Cardiac septum (tissue), 1 donor: Measurements from ENCODE around the gene RHOT2. TPM values are rescaled to one million over a fixed set of nuclear protein-coding genes. Genes with fewer than 3 reads are reported as not detected.
"Not testable (repeated sequence)": the region's sequence is repeated elsewhere in the genome, so short reads cannot be mapped to it uniquely, and the experiment has no call there.

Source experiments
- DNase-seq: peaks from one replicate; pipeline ENCODE4 v3.0.0-alpha.2; 2020; ENCODE audit warnings: low spot score
- intact Hi-C: fragments of 100-400 bp; cut with DNase I; formaldehyde crosslinking; loops from one replicate; pipeline ENCODE4 v1.14.0; 2022
- total RNA-seq: library from RNA; stranded (reverse); fragmentation: NEBNext Ultra II Directional; extraction: Animal tissue kit (Norgen Biotek cat#: 25700); gene quantifications from one replicate; pipeline ENCODE4 v1.2.1, GENCODE V29; 2021
- donor health status: DM: no; HTN: no; CAD: no.

The RHOT2 gene
- total RNA-seq, 1 donor from 2014 or later, result 102 TPM

DNA sequence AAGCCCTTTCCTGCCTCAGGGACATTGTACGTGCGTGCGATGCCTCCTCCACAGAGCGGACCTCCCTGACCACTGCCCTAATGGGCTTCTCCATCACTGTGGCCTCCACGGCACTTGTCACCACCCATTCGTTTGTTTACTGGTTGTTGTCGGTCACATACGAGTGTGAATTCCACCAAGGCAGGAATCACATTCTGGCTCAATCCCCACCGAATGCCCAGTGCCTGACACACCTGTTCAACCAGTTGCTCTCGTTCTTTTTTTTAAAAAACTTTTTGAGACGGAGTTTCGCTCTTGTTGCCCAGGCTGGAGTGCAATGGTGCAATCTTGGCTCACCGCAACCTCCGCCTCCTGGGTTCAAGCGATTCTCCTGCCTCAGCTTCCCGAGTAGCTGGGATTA is 23.3 kb downstream of the RHOT2 start:
- DNase-seq, intact Hi-C loops: not testable (repeated sequence)

GRCh38 chr16:692356-693108 is 24.6 kb downstream of the RHOT2 start:
- DNase-seq, result no peak
- intact Hi-C loops, result no loop called here

- no peak for DNase-seq
- intact Hi-C loops, result no loop called here
Observed at GRCh38 chr16:693364-693763, 25.4 kb downstream of the RHOT2 start.

- no peak for DNase-seq
Observed at GRCh38 chr16:693766-694165, 25.8 kb downstream of the RHOT2 start.

GRCh38 chr16:694187-694862 is 26.4 kb downstream of the RHOT2 start:
- no peak for DNase-seq
- intact Hi-C loops, result no loop called here

More at GRCh38 chr16:693766-694165, 25.8 kb downstream of the RHOT2 start:
- intact Hi-C loops, result no loop called here

DNA sequence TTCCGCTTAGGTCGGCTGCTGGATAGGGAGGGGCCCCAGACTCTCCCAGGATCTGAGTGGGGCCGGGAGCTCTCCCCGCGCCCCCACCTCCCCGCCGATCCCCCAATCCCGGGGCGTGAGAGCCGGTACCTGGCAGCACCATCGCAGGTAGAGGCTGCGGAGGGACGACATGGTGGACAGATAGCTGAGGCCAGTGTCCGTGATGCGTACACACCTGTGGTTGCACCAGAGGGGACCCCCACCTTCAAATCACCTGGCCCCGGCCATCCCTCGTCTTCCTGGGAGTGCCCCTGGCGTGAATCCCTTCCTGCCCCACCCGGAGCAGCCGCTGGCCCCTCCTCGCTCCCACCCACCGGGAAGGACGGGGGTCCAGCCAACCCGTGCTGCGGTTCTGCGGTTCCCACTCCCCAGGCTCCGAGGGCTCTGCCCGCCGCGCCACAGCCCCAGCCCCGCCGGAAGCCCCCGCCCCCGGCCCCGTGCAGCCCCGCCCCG is 27.0 kb downstream of the RHOT2 start:
- intact Hi-C loops, result no loop called here
- DNase-seq, result no peak

DNA sequence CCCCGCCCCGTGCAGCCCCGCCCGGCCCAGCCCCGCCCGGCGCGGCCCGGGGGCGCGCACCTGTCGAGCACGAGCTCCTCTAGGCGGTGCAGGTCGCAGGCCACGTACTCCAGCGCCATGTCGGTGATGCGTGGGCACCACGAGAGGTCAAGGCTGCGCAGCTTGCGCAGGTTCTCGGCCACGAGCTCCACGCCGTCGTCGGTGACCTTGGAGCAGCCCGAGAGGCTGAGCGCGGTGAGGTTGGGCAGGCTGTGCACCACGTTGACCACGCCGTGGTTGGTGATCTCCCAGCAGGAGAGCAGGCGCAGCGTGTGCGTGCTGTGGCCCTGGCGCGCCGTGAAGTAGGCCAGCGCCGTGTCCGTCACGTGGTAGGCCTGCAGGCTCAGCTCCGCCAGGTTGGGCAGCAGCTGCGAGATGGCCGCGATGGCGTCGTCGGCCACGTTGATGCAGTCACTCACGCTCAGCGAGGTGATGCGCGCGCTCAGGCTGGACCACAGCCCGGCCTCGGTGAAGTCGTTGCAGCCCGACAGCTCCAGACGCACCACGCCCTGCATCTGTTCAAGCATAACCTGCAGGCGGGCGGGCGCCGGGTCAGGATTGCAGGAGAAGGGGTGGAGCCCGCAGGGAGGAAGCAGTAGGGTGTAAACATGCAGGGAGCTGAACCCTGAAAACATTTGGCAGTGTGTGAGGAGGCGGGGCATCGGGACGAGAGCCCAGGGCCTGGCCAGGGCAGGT is 27.6 kb downstream of the RHOT2 start:
- intact Hi-C loops, result no loop called here
- no peak for DNase-seq

DNA sequence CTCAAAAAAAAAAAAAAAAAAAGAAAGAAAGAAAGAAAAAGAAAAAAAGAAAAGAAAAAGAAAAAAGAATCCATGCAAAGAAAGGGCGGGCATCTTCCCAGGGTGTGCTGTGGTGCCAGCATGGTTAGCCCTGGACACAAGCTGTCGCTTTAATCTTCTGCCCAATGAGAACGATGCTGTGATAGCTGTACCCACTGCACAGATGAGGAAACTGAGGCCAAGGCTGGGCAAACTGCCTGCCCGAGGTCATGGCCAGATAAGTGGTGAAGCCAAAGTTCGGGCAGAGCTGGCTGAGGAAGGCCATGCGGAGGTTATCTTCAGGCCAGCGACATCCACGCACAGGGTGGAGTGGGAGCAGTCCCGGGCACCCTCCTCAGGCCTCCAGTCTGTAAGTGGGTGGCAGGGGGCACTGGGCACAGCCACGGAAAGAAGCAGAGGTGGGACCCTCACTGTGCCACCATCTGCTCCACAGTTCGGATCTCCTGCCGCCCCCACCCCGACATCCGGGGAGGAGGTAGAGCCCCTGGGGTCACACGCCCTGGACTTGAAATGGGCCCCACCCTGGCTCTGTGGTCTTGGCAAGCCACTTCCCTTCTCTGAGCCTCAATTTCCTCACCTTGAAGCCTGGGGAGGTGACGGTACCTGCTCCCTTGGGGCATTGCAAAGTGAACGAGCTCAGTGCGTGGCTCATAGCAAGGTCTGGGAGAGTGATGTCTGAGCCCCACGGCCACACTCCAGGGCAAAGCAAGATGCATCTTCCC is 31.2 kb downstream of the RHOT2 start:
- intact Hi-C loops, result no loop called here
- DNase-seq, result no peak

- intact Hi-C loops, result no loop called here
- no peak for DNase-seq
Observed at GRCh38 chr16:700684-701584, 33.0 kb downstream of the RHOT2 start.

- intact Hi-C loops, result no loop called here
- DNase-seq, result no peak
Observed at GRCh38 chr16:702341-702740, 34.4 kb downstream of the RHOT2 start.

DNA sequence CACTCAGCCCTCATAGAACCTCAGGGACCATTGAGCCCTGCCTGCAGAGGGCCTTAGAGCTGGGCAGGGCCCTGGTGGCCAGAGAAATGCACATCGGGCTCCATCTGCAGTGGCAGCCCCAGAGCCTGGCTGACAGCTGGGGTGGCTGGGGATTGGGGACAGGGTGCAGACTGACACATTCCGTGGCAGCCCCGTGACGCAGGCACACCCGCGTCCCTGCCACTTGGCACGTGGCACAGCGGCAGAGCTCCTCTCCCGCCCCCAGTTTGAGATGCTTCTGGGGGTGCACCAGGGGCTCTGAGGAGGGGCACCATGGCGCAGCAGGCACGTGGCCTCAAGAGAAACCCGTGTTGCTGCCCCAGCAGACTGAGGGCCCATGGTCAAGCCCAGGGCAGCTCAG is 35.5 kb downstream of the RHOT2 start:
- intact Hi-C loops, result no loop called here
- no peak for DNase-seq

DNA sequence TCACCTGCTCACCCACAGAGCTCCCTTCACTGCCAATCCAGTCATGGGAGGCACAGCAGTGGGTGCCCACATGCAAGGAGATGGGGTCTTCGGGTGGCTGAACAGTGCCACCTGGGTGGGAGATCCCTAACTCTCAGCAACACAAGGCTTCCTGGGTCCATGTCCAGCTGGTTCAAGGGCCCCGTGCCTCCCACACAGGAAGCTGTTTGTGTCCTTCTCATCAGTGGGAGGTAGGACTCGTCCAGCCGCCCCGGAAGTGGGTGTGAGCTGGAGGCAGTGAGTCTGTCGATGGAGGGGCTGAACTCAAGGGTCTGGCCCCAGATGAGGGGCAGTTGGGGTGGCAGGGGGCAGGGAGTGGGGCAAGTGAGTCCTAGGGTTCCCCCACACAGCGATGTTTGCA is 36.1 kb downstream of the RHOT2 start:
- no peak for DNase-seq
- intact Hi-C loops, result no loop called here

- intact Hi-C loops, result no loop called here
- DNase-seq, result no peak
Observed at GRCh38 chr16:704552-705380, 36.8 kb downstream of the RHOT2 start.

- DNase-seq, result no peak
- intact Hi-C loops, result no loop called here
Observed at GRCh38 chr16:705431-706188, 37.7 kb downstream of the RHOT2 start, which contains the start of gene FBXL16. FBXL16 (minus strand) TSS chr16:705801; CDS start chr16:697405, 8,396 bp downstream.

- DNase-seq, result no peak
- intact Hi-C loops, result no loop called here
Observed at GRCh38 chr16:706189-707061, 38.5 kb downstream of the RHOT2 start.

GRCh38 chr16:707062-707538 is 39.2 kb downstream of the RHOT2 start:
- intact Hi-C loops, result no loop called here
- DNase-seq, result no peak
